HG03108 (cell line): Measurements from ENCODE around the gene C4A.
"Not testable (repeated sequence)": the region's sequence is repeated elsewhere in the genome, so short reads cannot be mapped to it uniquely, and the experiment has no call there.

Experiments
- ATAC-seq: cut with Tn5 transposase; IDR thresholded peaks from one replicate; pipeline ENCODE4 v1.9.1; 2021; ENCODE audit warnings: moderate library complexity; ENCODE audit not compliant: unreplicated experiment

Gene C4A

GRCh38 chr6:31981744-31982143, at the start of gene C4A:
Gene C4A (plus strand): TSS chr6:31982057. CDS start chr6:31982108, 51 bp downstream.
- ATAC-seq = not testable (repeated sequence)

- not testable (repeated sequence) for ATAC-seq
Observed at GRCh38 chr6:31932137-31932536, 49.7 kb upstream of the C4A start.

GRCh38 chr6:31933537-31933936, 48.3 kb upstream of the C4A start:
- no peak for ATAC-seq

GRCh38 chr6:31935021-31935420, 46.8 kb upstream of the C4A start:
- no peak for ATAC-seq

GRCh38 chr6:31935823-31936222, 46.0 kb upstream of the C4A start:
- no peak for ATAC-seq

- no peak for ATAC-seq
Observed at GRCh38 chr6:31940256-31940664, 41.6 kb upstream of the C4A start.

DNA sequence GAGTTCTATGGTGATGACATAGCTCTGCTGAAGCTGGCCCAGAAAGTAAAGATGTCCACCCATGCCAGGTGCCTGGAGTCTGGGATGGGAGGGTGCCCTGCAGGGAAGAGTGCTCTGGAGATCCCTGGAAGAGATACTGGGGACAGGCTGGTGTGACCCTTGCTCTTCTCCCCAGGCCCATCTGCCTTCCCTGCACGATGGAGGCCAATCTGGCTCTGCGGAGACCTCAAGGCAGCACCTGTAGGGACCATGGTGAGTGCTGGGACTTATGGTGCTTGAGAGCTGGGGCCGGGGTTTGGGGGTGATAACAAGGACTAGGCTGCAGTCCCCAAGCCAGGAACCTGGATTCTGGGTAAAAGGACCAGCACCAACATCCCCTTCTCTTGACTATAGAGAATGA, 38.1 kb upstream of the C4A start:
- no peak for ATAC-seq

DNA sequence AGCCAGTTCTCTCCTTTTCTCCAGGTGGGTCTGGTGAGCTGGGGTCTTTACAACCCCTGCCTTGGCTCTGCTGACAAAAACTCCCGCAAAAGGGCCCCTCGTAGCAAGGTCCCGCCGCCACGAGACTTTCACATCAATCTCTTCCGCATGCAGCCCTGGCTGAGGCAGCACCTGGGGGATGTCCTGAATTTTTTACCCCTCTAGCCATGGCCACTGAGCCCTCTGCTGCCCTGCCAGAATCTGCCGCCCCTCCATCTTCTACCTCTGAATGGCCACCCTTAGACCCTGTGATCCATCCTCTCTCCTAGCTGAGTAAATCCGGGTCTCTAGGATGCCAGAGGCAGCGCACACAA, 36.7 kb upstream of the C4A start:
- no peak for ATAC-seq

- ATAC-seq = no peak
Observed at GRCh38 chr6:31945507-31946369, 36.1 kb upstream of the C4A start, which contains the start of gene CFB. Gene CFB (plus strand): TSS chr6:31946095. CDS start chr6:31946222, 127 bp downstream.

DNA sequence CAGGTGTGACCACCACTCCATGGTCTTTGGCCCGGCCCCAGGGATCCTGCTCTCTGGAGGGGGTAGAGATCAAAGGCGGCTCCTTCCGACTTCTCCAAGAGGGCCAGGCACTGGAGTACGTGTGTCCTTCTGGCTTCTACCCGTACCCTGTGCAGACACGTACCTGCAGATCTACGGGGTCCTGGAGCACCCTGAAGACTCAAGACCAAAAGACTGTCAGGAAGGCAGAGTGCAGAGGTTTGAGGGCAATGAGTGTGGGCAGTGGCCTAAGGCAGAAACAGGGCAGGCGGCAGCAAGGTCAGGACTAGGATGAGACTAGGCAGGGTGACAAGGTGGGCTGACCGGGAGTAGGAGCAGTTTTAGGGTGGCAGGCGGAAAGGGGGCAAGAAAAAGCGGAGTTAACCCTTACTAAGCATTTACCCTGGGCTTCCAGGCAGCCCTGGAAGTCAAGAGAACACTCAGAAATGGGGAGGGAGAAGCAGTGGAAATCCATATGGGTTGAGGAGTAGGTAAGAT, 35.4 kb upstream of the C4A start:
- ATAC-seq = no peak

GRCh38 chr6:31947070-31947675, 34.7 kb upstream of the C4A start:
- no peak for ATAC-seq

DNA sequence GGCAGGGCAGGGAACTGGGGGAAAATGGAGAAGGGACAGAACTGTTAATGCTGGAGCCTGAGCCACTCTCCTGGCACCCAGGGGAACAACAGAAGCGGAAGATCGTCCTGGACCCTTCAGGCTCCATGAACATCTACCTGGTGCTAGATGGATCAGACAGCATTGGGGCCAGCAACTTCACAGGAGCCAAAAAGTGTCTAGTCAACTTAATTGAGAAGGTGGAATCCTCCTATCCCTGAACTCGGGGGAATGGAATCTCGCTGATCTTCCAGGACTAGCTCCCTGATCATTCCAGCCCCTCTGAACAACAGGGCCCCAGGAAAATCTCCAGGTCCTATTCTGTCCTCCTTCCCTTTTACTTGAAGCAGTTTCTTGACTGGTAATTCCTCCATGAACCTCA, 34.0 kb upstream of the C4A start:
- ATAC-seq = no peak

DNA sequence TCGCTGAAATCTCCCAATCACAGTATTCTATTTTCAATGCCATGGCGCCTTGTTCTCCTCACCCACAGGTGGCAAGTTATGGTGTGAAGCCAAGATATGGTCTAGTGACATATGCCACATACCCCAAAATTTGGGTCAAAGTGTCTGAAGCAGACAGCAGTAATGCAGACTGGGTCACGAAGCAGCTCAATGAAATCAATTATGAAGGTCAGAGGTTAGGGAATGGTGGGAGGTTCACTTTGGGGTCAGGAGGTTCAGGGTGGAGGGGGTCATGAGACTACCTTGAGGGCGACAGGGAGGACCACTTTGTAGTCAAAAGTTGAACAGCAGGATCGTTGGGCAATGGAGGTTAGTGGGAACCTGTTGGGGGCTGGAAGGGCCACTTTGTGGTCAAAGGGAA, 33.6 kb upstream of the C4A start:
- ATAC-seq = no peak

DNA sequence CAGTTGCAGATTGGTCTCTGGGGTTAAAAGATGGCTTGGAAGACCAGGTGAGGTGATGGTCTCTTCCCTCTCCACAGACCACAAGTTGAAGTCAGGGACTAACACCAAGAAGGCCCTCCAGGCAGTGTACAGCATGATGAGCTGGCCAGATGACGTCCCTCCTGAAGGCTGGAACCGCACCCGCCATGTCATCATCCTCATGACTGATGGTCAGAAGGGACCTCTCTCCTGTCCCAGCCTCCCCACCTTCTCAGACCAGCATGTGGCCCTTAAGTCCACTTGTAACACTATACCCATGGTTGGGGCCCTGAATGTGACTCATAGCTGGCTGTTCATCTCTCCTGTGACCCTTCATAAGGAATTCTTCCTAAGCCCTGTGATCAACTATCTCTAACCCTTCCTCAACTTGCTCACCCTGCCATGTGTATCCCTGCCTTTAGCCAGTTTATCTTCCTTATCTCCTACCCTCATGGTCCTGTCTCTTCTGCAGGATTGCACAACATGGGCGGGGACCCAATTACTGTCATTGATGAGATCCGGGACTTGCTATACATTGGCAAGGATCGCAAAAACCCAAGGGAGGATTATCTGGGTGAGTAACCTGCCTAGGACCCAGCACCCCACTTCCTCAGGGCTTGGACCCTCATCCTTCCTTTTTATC, 33.0 kb upstream of the C4A start:
- no peak for ATAC-seq

DNA sequence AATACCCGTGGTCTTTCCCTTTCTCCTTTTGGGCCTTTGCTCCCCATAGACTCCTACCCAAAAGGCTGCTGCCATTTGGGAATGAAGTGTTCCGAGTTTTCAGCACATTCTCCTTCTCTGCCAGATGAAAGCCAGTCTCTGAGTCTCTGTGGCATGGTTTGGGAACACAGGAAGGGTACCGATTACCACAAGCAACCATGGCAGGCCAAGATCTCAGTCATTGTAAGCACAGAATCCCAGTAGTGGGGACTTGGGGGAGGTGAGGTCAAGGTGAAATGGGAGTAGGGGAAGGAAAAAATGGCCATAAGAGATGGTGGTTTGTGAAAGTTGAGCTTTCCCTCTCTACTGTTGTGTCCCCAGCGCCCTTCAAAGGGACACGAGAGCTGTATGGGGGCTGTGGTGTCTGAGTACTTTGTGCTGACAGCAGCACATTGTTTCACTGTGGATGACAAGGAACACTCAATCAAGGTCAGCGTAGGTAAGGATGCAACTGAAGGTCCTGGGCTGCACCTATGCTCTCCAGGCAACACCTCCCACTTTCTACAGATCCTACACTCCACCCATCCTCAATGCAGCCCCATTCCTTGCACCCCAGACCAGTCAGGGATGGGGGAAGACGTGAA, 31.8 kb upstream of the C4A start:
- ATAC-seq = no peak

DNA sequence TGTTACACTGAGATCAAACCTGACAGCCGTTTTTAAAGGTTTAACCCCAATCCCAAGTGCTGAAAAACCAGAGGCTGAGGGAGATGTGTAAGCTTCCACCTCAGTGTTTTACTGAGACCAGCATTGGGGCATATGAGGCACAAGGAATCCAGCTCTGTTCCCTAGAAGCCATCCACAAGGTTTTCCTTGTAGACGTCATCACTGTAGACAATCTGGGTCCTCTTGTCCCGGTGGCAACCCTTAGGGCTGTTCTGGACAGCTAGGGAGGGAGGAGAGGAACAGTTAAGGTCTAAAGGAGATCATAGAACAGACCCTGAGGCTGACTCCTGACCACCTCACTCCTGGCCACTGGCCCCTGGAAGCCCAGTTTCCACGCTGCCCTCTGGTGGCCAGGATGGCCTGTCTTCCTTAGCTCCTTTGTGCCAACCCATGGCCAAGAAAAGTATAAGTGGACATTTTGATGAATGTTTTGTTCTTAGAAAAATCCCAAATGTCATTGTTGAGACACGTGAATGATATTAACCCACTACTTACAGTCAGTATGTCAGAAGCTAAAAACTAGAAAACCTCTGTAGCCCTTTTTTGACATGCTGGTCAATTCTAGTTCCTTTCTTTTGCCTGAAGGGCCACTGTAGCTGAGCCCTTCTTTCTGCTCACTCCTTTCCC, 29.6 kb upstream of the C4A start:
- no peak for ATAC-seq

DNA sequence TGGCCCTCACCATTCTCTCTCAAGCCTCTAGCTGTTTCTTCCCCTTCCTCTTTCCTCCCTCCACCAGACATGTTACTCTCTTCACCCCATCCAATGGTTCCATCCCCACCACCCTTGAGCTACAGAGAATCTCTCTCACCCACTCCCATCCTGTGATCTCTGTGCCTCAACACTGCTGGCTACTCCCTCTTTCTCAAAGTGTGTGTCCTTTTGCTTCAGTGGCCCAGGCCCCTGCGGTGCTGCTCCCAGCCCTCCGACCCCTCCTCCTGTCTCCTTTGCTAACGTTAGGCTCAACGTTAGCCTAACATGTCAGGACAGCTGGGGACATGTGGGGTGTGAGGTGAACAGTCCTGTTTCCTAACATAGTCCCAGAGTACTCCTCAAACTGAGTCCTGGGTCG, 29.0 kb upstream of the C4A start:
- ATAC-seq = no peak

GRCh38 chr6:31954511-31954910, 27.3 kb upstream of the C4A start:
- no peak for ATAC-seq

GRCh38 chr6:31956796-31957195, 25.1 kb upstream of the C4A start:
- no peak for ATAC-seq

- peak; percentile 1 for ATAC-seq
Observed at GRCh38 chr6:31958412-31958740, 23.5 kb upstream of the C4A start.
